HepG2 (cell line): ENCODE measurements around the gene CRIP1. TPM values are rescaled to one million over a fixed set of nuclear protein-coding genes. Genes with fewer than 3 reads are reported as not detected.

Experiments
- AHDC1 ChIP-seq: sonication (generic); formaldehyde crosslinking; IDR thresholded peaks from 2 replicates; pipeline ENCODE4 v1.5.1; 2020; ENCODE audit warnings: mild to moderate bottlenecking, missing genetic modification reagents, borderline replicate concordance
- BHLHE40 ChIP-seq: IDR thresholded peaks from 2 replicates; pipeline ENCODE4 v1.6.1; 2011; ENCODE audit warnings: low read length, improper control_type of control experiment
- CBX5 ChIP-seq: sonication (generic); formaldehyde crosslinking; IDR thresholded peaks from 2 replicates; pipeline ENCODE4 v1.4.0; 2020; ENCODE audit warnings: missing genetic modification reagents, borderline replicate concordance
- CHCHD3 ChIP-seq: sonication (generic); formaldehyde crosslinking; IDR thresholded peaks from 2 replicates; pipeline ENCODE4 v1.8.0; 2022; ENCODE audit warnings: mild to moderate bottlenecking, missing genetic modification reagents, moderate library complexity
- HOXA3 ChIP-seq: sonication (generic); formaldehyde crosslinking; IDR thresholded peaks from 2 replicates; pipeline ENCODE4 v1.5.0; 2020; ENCODE audit warnings: missing genetic modification reagents
- NBN ChIP-seq: fragments of 450-650 bp; conservative IDR thresholded peaks from 2 replicates; pipeline ENCODE4 v1.6.1; 2017
- NFIC ChIP-seq: IDR thresholded peaks from 2 replicates; pipeline ENCODE4 v1.6.1; 2012; ENCODE audit warnings: mild to moderate bottlenecking, low read length, inconsistent platforms
- NFYB ChIP-seq: sonication (generic); formaldehyde crosslinking; IDR thresholded peaks from 2 replicates; pipeline ENCODE4 v1.4.0; 2020; ENCODE audit warnings: missing genetic modification reagents
- SETDB1 ChIP-seq: sonication (generic); formaldehyde crosslinking; IDR thresholded peaks from 2 replicates; pipeline ENCODE4 v1.5.1; 2020; ENCODE audit warnings: missing genetic modification reagents, mild to moderate bottlenecking, borderline replicate concordance
- SP2 ChIP-seq: sonication (generic); formaldehyde crosslinking; IDR thresholded peaks from 2 replicates; pipeline ENCODE4 v1.5.1; 2020; ENCODE audit warnings: mild to moderate bottlenecking, missing genetic modification reagents
- SPEN ChIP-seq: sonication (generic); formaldehyde crosslinking; IDR thresholded peaks from 2 replicates; pipeline ENCODE4 v1.5.1; 2020; ENCODE audit warnings: low read depth, mild to moderate bottlenecking, missing genetic modification reagents
- SRSF9 ChIP-seq: fragments of 200-400 bp; formaldehyde crosslinking; IDR thresholded peaks from 2 replicates; pipeline ENCODE4 v1.6.1; 2018; ENCODE audit warnings: borderline replicate concordance, mild to moderate bottlenecking, low read depth, low read length; ENCODE audit not compliant: insufficient read depth, poor library complexity, severe bottlenecking
- ZBTB49 ChIP-seq: sonication (generic); formaldehyde crosslinking; IDR thresholded peaks from 2 replicates; pipeline ENCODE4 v1.4.0; 2020; ENCODE audit warnings: missing genetic modification reagents, borderline replicate concordance
- ZFP36L2 ChIP-seq: sonication (generic); formaldehyde crosslinking; IDR thresholded peaks from 2 replicates; pipeline ENCODE4 v1.4.0; 2020; ENCODE audit warnings: missing genetic modification reagents
- ZFX ChIP-seq: sonication (generic); formaldehyde crosslinking; IDR thresholded peaks from 2 replicates; pipeline ENCODE4 v1.4.0; 2020; ENCODE audit warnings: mild to moderate bottlenecking, low read depth, missing genetic modification reagents, moderate library complexity
- ZNF512 ChIP-seq: sonication (generic); formaldehyde crosslinking; IDR thresholded peaks from 2 replicates; pipeline ENCODE4 v1.4.0; 2020; ENCODE audit warnings: mild to moderate bottlenecking, missing genetic modification reagents
- ZNF557 ChIP-seq: sonication (generic); formaldehyde crosslinking; IDR thresholded peaks from 2 replicates; pipeline ENCODE4 v1.4.0; 2020; ENCODE audit warnings: missing genetic modification reagents
- ZNF616 ChIP-seq: sonication (generic); formaldehyde crosslinking; IDR thresholded peaks from 2 replicates; pipeline ENCODE4 v1.5.0; 2020; ENCODE audit warnings: low read depth, mild to moderate bottlenecking, missing genetic modification reagents
- ZNF747 ChIP-seq: sonication (generic); formaldehyde crosslinking; IDR thresholded peaks from 2 replicates; pipeline ENCODE4 v1.8.1; 2023; ENCODE audit warnings: missing genetic modification reagents, mild to moderate bottlenecking, borderline replicate concordance
- ZNF816 ChIP-seq: sonication (generic); formaldehyde crosslinking; IDR thresholded peaks from 2 replicates; pipeline ENCODE4 v1.8.0; 2022; ENCODE audit warnings: missing genetic modification reagents, mild to moderate bottlenecking, borderline replicate concordance
- ZSCAN30 ChIP-seq: sonication (generic); formaldehyde crosslinking; IDR thresholded peaks from 2 replicates; pipeline ENCODE4 v1.5.0; 2020; ENCODE audit warnings: mild to moderate bottlenecking, missing genetic modification reagents
- polyA plus RNA-seq, 8 experiments: library from polyadenylated mRNA; depleted of rRNA in 3 of 8; stranded (reverse) in 7 of 8; unstranded in 1 of 8; fragments of >200 nt; fragmentation: Illumina TruSeq in 4 of 8; extraction: Trizol in 4 of 8; gene quantifications; 2 replicates each; pipeline versions ENCODE4 v1.2.1 to v1.2.3, GENCODE V29; 2011 to 2016; ENCODE audit warnings: low read depth in 4 of 8, missing spikeins in 1 of 8, mixed read lengths in 1 of 8; ENCODE audit not compliant: insufficient read depth in 1 of 8
- total RNA-seq, 5 experiments: library from RNA; depleted of rRNA; stranded (reverse); fragments of >200 nt; fragmentation: Illumina TruSeq; extraction: Trizol; gene quantifications; 2 replicates each; pipeline ENCODE4 v1.2.3, GENCODE V29; 2016; ENCODE audit warnings: low read depth in 1 of 5

The CRIP1 gene
- total and polyA plus RNA-seq, 2 of the 13 experiments (the other 11 are each of a cell fraction or from before 2014, with no cell fraction given) = 53.9 to 59.5 TPM

- peak; percentile 73; the same call in 1 of the 2 replicates for TF ChIP-seq SPEN
- peak; percentile 65; the same call in 1 of the 2 replicates for TF ChIP-seq HOXA3 (CRISPR knock-in tag)
- 0 out of 2 replicates have a peak, but pooled peaks have one; percentile 8 for TF ChIP-seq NFYB (CRISPR knock-in tag)
- TF ChIP-seq ZFX (CRISPR knock-in tag) = peak; percentile 86
- 0 out of 2 replicates have a peak, but pooled peaks have one; percentile 27 for TF ChIP-seq ZNF616 (CRISPR knock-in tag)
- no peak for TF ChIP-seq ZNF816 (CRISPR knock-in tag)
- no peak for TF ChIP-seq ZNF512 (CRISPR knock-in tag)
- no peak for TF ChIP-seq ZNF557 (CRISPR knock-in tag)
- TF ChIP-seq AHDC1 (CRISPR knock-in tag) = no peak
- TF ChIP-seq BHLHE40 = no peak
- TF ChIP-seq SRSF9 = no peak
- TF ChIP-seq CHCHD3 (CRISPR knock-in tag) = no peak
- TF ChIP-seq NFIC = no peak
- no peak for TF ChIP-seq SETDB1 (CRISPR knock-in tag)
- TF ChIP-seq NBN = no peak
- no peak for TF ChIP-seq ZSCAN30 (CRISPR knock-in tag)
- TF ChIP-seq ZNF747 = no peak
- TF ChIP-seq ZFP36L2 (CRISPR knock-in tag) = no peak
- TF ChIP-seq ZBTB49 (CRISPR knock-in tag) = no peak
- no peak for TF ChIP-seq SP2 (CRISPR knock-in tag)
- no peak for TF ChIP-seq CBX5 (CRISPR knock-in tag)
Measured at GRCh38 chr14:105495990-105496830, 9.5 kb downstream of the CRIP1 start (continued).
